ENCODE measurements around the gene TMEM38A. TPM values are rescaled to one million over a fixed set of nuclear protein-coding genes. Genes with fewer than 3 reads are reported as not detected.
"Not testable (repeated sequence)": the region's sequence is repeated elsewhere in the genome, so short reads cannot be mapped to it uniquely, and the experiment has no call there.

Gene TMEM38A
- total RNA-seq, 4 donors from 2014 or later = 2.3 to 2.8 (median 2.7) TPM

- WGBS = 54% methylated on average over 9 of the region's 9 CpGs
- Histone ChIP-seq H3K9me3 (no peaks in the 10 kb centered on the region), H3K27ac (no peak overlapping the region), H3K36me3 (peaks cover 59% of the 10 kb centered on the region), H3K27me3 (no peaks in the 10 kb centered on the region), H3K4me1 (peaks cover 9% of the 10 kb centered on the region), H3K4me3 (no peak overlapping the region)
- no peak for TF ChIP-seq POLR2AphosphoS5 (IDR thresholded peaks at IDR 0.05)
- TF ChIP-seq, protein P1, sequence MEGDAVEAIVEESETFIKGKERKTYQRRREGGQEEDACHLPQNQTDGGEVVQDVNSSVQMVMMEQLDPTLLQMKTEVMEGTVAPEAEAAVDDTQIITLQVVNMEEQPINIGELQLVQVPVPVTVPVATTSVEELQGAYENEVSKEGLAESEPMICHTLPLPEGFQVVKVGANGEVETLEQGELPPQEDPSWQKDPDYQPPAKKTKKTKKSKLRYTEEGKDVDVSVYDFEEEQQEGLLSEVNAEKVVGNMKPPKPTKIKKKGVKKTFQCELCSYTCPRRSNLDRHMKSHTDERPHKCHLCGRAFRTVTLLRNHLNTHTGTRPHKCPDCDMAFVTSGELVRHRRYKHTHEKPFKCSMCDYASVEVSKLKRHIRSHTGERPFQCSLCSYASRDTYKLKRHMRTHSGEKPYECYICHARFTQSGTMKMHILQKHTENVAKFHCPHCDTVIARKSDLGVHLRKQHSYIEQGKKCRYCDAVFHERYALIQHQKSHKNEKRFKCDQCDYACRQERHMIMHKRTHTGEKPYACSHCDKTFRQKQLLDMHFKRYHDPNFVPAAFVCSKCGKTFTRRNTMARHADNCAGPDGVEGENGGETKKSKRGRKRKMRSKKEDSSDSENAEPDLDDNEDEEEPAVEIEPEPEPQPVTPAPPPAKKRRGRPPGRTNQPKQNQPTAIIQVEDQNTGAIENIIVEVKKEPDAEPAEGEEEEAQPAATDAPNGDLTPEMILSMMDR (IDR thresholded peaks at IDR 0.05) = no peak
- no peak for TF ChIP-seq POLR2A (IDR thresholded peaks at IDR 0.05)
- TF ChIP-seq EP300 (IDR thresholded peaks at IDR 0.05) = no peak
- DNase-seq (ENCODE audit: low spot score in 2 of 2) = no peak
Measured at GRCh38 chr19:16649734-16650133, 11.2 kb upstream of the TMEM38A start.

DNA sequence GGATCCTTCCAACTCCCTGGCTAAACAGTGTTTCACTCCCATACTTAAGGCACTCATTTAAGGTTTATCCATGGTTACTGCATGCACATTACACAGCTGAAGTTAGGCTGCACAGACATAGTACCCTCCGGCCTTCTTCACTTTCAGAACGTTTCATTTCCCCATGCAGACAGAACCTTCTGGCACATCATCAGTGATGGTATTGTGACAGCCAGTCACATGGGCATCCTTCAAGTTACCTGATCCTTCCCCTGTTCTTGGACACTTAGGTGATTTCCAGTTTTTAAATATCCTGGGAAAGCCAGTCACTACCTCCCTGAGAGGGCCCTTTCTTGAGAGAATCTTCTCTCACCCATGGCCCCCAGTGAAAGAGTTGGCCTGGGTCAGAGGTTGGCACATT lies 10.1 kb upstream of the TMEM38A start:
- Histone ChIP-seq H3K4me1 (peaks cover 13% of the 10 kb centered on the region), H3K36me3 (peaks cover 60% of the 10 kb centered on the region), H3K27me3 (no peaks in the 10 kb centered on the region), H3K27ac (no peak overlapping the region), H3K9me3 (no peaks in the 10 kb centered on the region), H3K4me3 (no peak overlapping the region)
- TF ChIP-seq POLR2A (IDR thresholded peaks at IDR 0.05) (no peak), POLR2AphosphoS5 (IDR thresholded peaks at IDR 0.05) (no peak), EP300 (IDR thresholded peaks at IDR 0.05) (no peak)
- TF ChIP-seq, protein P1 (IDR thresholded peaks at IDR 0.05) = no peak
- no peak for DNase-seq (ENCODE audit: low spot score in 2 of 2)
- 69% methylated on average over 2 of the region's 2 CpGs for WGBS

DNA sequence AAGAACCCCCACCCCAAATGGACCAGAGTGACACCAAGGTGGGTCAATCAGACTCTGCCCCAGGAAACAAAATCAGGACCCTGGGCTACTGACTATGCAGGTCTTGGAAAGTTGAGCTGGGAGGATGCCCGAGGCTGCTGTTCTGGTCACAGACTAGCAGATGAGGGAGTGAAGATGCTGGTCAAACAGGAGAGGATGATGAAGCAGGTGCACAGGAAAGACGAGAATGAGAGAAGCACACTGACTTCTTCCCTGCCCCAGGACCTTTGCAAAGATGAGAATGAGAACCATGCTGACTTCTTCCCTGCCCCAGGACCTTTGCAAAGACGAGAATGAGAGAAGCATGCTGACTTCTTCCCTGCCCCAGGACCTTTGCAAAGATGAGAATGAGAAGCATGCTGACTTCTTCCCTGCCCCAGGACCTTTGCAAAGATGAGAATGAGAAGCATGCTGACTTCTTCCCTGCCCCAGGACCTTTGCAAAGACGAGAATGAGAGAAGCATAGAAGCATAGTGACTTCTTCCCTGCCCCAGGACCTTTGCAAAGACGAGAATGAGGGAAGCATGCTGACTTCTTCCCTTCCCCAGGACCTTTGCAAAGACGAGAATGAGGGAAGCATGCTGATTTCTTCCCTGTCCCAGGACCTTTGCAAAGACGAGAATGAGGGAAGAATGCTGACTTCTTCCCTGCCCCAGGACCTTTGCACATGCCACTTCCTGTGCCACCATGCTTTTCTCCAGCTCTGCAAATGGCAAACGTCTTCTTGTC lies 9.3 kb upstream of the TMEM38A start:
- Histone ChIP-seq H3K36me3 (peaks cover 60% of the 10 kb centered on the region), H3K4me1 (peaks cover 13% of the 10 kb centered on the region)
- not testable (repeated sequence) for H3K27ac ChIP-seq; DNase-seq (ENCODE audit: low spot score in 2 of 2); H3K4me3 ChIP-seq; H3K27me3 ChIP-seq; H3K9me3 ChIP-seq
- 90% methylated on average over 8 of the region's 8 CpGs for WGBS

GRCh38 chr19:16652854-16653253 lies 8.1 kb upstream of the TMEM38A start:
- H3K36me3 ChIP-seq = peaks cover 67% of the 10 kb centered on the region
- 67% methylated on average over 7 of the region's 7 CpGs for WGBS
- TF ChIP-seq EP300 (IDR thresholded peaks at IDR 0.05) = no peak
- TF ChIP-seq, protein P1 (IDR thresholded peaks at IDR 0.05) = no peak
- no peak for TF ChIP-seq POLR2A (IDR thresholded peaks at IDR 0.05)
- TF ChIP-seq POLR2AphosphoS5 (IDR thresholded peaks at IDR 0.05) = no peak

GRCh38 chr19:16654140-16654539 lies 6.8 kb upstream of the TMEM38A start:
- Histone ChIP-seq H3K9me3 (no peaks in the 10 kb centered on the region), H3K4me3 (no peak overlapping the region), H3K27ac (no peak overlapping the region), H3K27me3 (no peaks in the 10 kb centered on the region), H3K4me1 (peaks cover 36% of the 10 kb centered on the region), H3K36me3 (peaks cover 72% of the 10 kb centered on the region)
- no peak for DNase-seq (ENCODE audit: low spot score in 2 of 2)
- TF ChIP-seq POLR2A (IDR thresholded peaks at IDR 0.05) = no peak
- TF ChIP-seq POLR2AphosphoS5 (IDR thresholded peaks at IDR 0.05) = no peak
- TF ChIP-seq EP300 (IDR thresholded peaks at IDR 0.05) = no peak
- TF ChIP-seq, protein P1 (IDR thresholded peaks at IDR 0.05) = no peak
- 94% methylated on average over 3 of the region's 3 CpGs for WGBS

More at GRCh38 chr19:16652854-16653253, 8.1 kb upstream of the TMEM38A start:
- Histone ChIP-seq H3K4me3 (no peak overlapping the region), H3K9me3 (no peaks in the 10 kb centered on the region), H3K27me3 (no peaks in the 10 kb centered on the region), H3K27ac (no peak overlapping the region), H3K4me1 (peaks cover 23% of the 10 kb centered on the region)
- no peak for DNase-seq (ENCODE audit: low spot score in 2 of 2)

All from suprapubic skin (tissue), 4 donors.